Measurements from ENCODE around the gene SGPL1.
"Not testable (repeated sequence)": the region's sequence is repeated elsewhere in the genome, so short reads cannot be mapped to it uniquely, and the experiment has no call there.

SGPL1 gene

GRCh38 chr10:70918851-70919530 lies 103.2 kb downstream of the SGPL1 start:
- H3K27ac ChIP-seq = no peak overlapping the region
- DNase-seq (ENCODE audit: low spot score) = no peak
- ChIA-PET CTCF (interaction anchor here (1.2 kb wide), 1 partner anchor 16 kb away, joined by 4 read pairs; no protein-coding TSS in a partner anchor), POLR2A (ENCODE audit: low non-redundant PET) (no interaction called here)
- TF ChIP-seq CTCF (conservative IDR thresholded peaks at IDR 0.05; ENCODE audit: low read depth) = no peak

GRCh38 chr10:70919906-70920305 lies 104.2 kb downstream of the SGPL1 start:
- H3K27ac ChIP-seq; DNase-seq (ENCODE audit: low spot score); POLR2A ChIA-PET (ENCODE audit: low non-redundant PET): not testable (repeated sequence)
- CTCF ChIA-PET = interaction anchor here (0.6 to 1.7 kb wide), 3 partner anchors 17 to 400 kb away, joined by 3 to 10 read pairs (median 4); no protein-coding TSS in a partner anchor

GRCh38 chr10:70920519-70920918 lies 104.8 kb downstream of the SGPL1 start:
- peak; percentile 41 for DNase-seq (ENCODE audit: low spot score)
- ChIA-PET POLR2A (ENCODE audit: low non-redundant PET) (no interaction called here), CTCF (interaction anchor here (0.6 to 1.7 kb wide), 3 partner anchors 17 to 399 kb away, joined by 3 to 10 read pairs (median 4); no protein-coding TSS in a partner anchor)
- no peak overlapping the region for H3K27ac ChIP-seq
- TF ChIP-seq CTCF (conservative IDR thresholded peaks at IDR 0.05; ENCODE audit: low read depth) = no peak

GRCh38 chr10:70921285-70921684 lies 105.5 kb downstream of the SGPL1 start:
- ChIA-PET CTCF (interaction anchor here (0.8 to 1.7 kb wide), 2 partner anchors 10 to 18 kb away, joined by 6 to 10 read pairs; no protein-coding TSS in a partner anchor), POLR2A (ENCODE audit: low non-redundant PET) (no interaction called here)
- TF ChIP-seq CTCF (conservative IDR thresholded peaks at IDR 0.05; ENCODE audit: low read depth) = no peak
- no peak overlapping the region for H3K27ac ChIP-seq
- DNase-seq (ENCODE audit: low spot score) = no peak

GRCh38 chr10:70923696-70924095 lies 107.9 kb downstream of the SGPL1 start:
- no peak for DNase-seq (ENCODE audit: low spot score)
- CTCF ChIA-PET = interaction anchor here (0.5 to 4.5 kb wide), 6 partner anchors 13 to 440 kb away, joined by 3 to 31 read pairs (median 6); no protein-coding TSS in a partner anchor
- no peak for TF ChIP-seq CTCF (conservative IDR thresholded peaks at IDR 0.05; ENCODE audit: low read depth)
- POLR2A ChIA-PET (ENCODE audit: low non-redundant PET) = no interaction called here
- no peak overlapping the region for H3K27ac ChIP-seq

GRCh38 chr10:70925377-70926225 lies 109.9 kb downstream of the SGPL1 start:
- H3K27ac ChIP-seq = no peak overlapping the region
- ChIA-PET CTCF (interaction anchor here (0.6 to 4.5 kb wide), 28 partner anchors 8 to 1160 kb away, joined by 3 to 31 read pairs (median 3); no protein-coding TSS in a partner anchor), POLR2A (ENCODE audit: low non-redundant PET) (no interaction called here)
- TF ChIP-seq CTCF (conservative IDR thresholded peaks at IDR 0.05; ENCODE audit: low read depth) = peak; percentile 95
- DNase-seq (ENCODE audit: low spot score) = peak; percentile 70

Measured in RWPE1 (cell line).